Mesodermal cell (in vitro differentiated cells): ENCODE data around the gene SND1.
"Not testable (repeated sequence)": the region's sequence is repeated elsewhere in the genome, so short reads cannot be mapped to it uniquely, and the experiment has no call there.

Experiments used
- H3K27ac ChIP-seq: 2 replicates; pipeline ENCODE4 v1.7.0; 2013; ENCODE audit warnings: mild to moderate bottlenecking, low read depth, low read length, moderate library complexity; ENCODE audit not compliant: severe bottlenecking
- H3K36me3 ChIP-seq: 2 replicates; pipeline ENCODE4 v1.7.1; 2013; ENCODE audit warnings: mild to moderate bottlenecking, low read length, moderate library complexity; ENCODE audit not compliant: control insufficient read depth, insufficient read depth
- H3K4me1 ChIP-seq: one replicate; pipeline ENCODE4 v1.7.1; 2013; ENCODE audit warnings: mild to moderate bottlenecking, low read length; ENCODE audit not compliant: insufficient read depth, control insufficient read depth, poor library complexity, severe bottlenecking
- H3K4me3 ChIP-seq: 2 replicates; pipeline ENCODE4 v1.7.0; 2013; ENCODE audit warnings: low read length, control low read depth, mild to moderate bottlenecking; ENCODE audit not compliant: insufficient read depth, poor library complexity, severe bottlenecking; ENCODE audit errors: extremely low read depth
- H3K9me3 ChIP-seq: 2 replicates; pipeline ENCODE4 v1.7.1; 2013; ENCODE audit warnings: mild to moderate bottlenecking, low read length, moderate library complexity; ENCODE audit not compliant: control insufficient read depth
- WGBS, 2 experiments: methylation state at CpG; one replicate each; pipeline ENCODE4 v1.1.5; 2013; ENCODE audit warnings: missing lambda C conversion rate in 2 of 2; ENCODE audit not compliant: insufficient coverage in 2 of 2; 5-methylcytosine and 5-hydroxymethylcytosine counted together

SND1 gene

DNA sequence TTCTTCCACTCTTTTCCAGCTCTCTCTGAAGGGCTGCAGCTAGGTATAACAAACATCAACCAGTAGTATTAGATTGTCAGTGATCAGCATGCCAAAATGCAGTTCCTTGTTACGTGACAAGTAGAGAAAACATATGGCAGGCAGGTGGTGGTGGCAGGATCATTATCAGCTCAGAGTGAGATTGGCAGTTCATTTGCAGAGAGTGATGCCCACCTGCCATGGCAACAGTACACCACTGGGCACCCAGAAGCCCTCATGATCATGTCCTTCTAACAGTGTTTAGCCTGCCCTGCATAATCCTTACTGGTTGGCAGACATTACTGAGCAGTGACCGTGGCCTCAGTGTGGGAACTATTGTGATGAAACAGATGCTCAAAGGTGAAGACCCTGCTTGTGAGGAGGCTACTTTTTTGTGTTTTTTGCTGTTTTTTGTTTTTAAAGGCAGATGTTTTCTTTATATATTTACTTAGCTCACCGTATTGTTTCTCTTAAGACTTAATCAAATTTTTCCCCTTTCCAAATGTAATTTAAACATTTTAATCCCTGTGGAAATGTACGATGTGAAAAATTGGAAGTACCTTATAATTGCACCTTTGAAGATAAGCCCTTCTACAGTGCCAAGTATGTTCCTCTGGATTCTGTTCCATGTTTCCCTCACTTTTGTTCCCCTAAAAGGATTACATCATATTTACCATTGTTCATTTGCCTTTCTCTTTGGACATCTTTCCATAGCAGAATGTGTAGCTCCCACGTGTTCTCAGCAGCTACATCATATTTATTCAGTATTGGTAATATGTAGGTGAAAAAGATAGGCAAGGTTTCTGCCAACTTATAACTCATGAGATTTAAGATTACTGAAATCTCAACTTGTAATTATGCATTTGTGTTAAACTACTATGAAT is 179.6 kb downstream of the SND1 start:
- H3K9me3 ChIP-seq = peaks cover 5% of the 10 kb centered on the region
- H3K4me3 ChIP-seq = no peak overlapping the region
- WGBS, 2 experiments = 100% methylated on average over 1 to 2 of the region's 5 CpGs
- no peaks in the 10 kb centered on the region for H3K4me1 ChIP-seq
- no peak overlapping the region for H3K27ac ChIP-seq
- H3K36me3 ChIP-seq = peaks cover 8% of the 10 kb centered on the region

DNA sequence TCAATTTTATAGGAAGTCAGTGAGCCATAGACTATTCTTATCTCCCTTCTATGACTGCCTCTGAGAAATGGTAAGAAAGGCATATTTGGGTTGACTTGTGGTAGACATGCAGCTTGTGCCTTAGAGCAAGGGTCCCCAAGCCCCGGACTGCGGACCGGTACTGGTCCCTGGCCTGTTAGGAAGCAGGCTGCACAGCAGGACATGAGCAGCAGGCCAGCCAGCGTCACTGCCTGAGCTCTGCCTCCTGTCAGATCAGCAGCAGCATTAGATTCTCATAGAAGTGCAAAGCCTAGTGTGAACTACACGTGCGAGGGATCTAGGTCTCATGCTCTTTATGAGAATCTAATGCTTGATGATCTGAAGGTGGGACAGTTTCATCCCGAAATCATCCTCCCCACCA is 180.6 kb downstream of the SND1 start:
- WGBS, 2 experiments = 83 to 86% methylated on average over 5 of the region's 7 CpGs
- Histone ChIP-seq H3K4me3 (no peak overlapping the region), H3K36me3 (peaks cover 15% of the 10 kb centered on the region), H3K4me1 (no peaks in the 10 kb centered on the region), H3K9me3 (peaks cover 8% of the 10 kb centered on the region), H3K27ac (no peak overlapping the region)

- Histone ChIP-seq H3K27ac (no peak overlapping the region), H3K36me3 (peaks cover 22% of the 10 kb centered on the region), H3K4me1 (no peaks in the 10 kb centered on the region), H3K4me3 (no peak overlapping the region), H3K9me3 (peaks cover 14% of the 10 kb centered on the region)
- no CpG with 5 or more reads among the region's 1 CpG for WGBS, 2 experiments
Measured at GRCh38 chr7:127833641-127834040, 181.6 kb downstream of the SND1 start.

DNA sequence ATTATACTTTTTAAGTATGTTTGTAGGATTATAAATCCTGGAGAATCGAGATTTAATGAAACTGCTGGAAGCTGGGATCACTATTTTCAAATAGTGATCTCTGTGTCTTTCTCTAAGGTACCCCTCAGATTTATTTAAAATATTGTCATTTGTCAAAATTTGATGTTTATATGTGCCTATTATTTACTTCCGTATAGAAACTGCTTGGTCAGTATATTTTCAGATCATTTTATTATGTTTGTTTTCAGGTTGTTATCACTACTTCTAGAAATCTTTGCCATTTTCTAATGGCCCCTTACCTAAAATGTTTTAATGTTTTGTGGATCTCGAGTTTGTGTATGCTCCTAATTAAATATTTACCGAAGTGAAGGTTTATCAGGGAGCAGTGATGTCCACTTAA is 183.7 kb downstream of the SND1 start:
- H3K4me3 ChIP-seq = no peak overlapping the region
- no peaks in the 10 kb centered on the region for H3K4me1 ChIP-seq
- no peak overlapping the region for H3K27ac ChIP-seq
- no CpG with 5 or more reads among the region's 4 CpGs for WGBS, 2 experiments
- H3K9me3 ChIP-seq = peaks cover 14% of the 10 kb centered on the region
- peaks cover 22% of the 10 kb centered on the region for H3K36me3 ChIP-seq

DNA sequence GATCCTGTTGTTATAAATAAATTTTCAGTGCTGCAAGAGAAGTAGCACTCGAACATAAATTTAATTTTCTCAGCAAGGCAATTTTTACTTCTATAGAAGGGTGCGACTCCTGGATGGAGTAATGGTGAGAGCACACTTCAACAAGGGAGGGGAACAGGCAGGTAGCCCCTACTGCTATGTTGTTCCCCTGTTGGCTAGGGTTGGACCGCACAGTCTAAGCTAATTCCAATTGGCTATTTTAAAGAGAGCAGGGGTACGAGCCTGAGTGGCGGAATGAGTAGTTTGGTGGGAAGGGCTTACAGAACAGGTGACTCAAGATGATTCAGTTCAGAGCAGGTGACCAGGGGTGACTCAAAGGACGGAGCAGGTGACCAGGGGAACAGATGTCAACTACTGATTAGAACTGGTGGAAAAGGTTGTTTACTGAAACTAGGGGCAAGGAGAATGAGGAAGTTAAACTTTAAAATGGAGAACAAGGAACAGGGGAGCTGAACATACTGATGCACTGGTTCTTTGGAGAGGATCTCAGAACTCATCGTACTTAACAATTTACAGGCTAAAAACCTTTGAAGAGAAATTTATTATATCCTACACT is 185.9 kb downstream of the SND1 start:
- H3K36me3 ChIP-seq = peaks cover 22% of the 10 kb centered on the region
- H3K4me1 ChIP-seq, H3K4me3 ChIP-seq, H3K27ac ChIP-seq: not testable (repeated sequence)
- 95 to 100% methylated on average over 4 to 5 of the region's 7 CpGs for WGBS, 2 experiments
- peaks cover 14% of the 10 kb centered on the region for H3K9me3 ChIP-seq

GRCh38 chr7:127838816-127839415 is 186.9 kb downstream of the SND1 start:
- Histone ChIP-seq H3K4me3 (no peak overlapping the region), H3K4me1 (no peaks in the 10 kb centered on the region), H3K27ac (no peak overlapping the region), H3K36me3 (peaks cover 28% of the 10 kb centered on the region), H3K9me3 (peaks cover 14% of the 10 kb centered on the region)
- WGBS, 2 experiments = 97 to 98% methylated on average over 6 to 9 of the region's 10 CpGs

- H3K36me3 ChIP-seq = peaks cover 32% of the 10 kb centered on the region
- no peaks in the 10 kb centered on the region for H3K4me1 ChIP-seq
- H3K4me3 ChIP-seq = no peak overlapping the region
- peaks cover 14% of the 10 kb centered on the region for H3K9me3 ChIP-seq
- H3K27ac ChIP-seq = no peak overlapping the region
- WGBS, 2 experiments = 86 to 91% methylated on average over 3 of the region's 6 CpGs
Measured at GRCh38 chr7:127840226-127840951, 188.4 kb downstream of the SND1 start.

- Histone ChIP-seq H3K4me3 (no peak overlapping the region), H3K36me3 (peaks cover 32% of the 10 kb centered on the region), H3K4me1 (no peaks in the 10 kb centered on the region), H3K9me3 (no peaks in the 10 kb centered on the region), H3K27ac (no peak overlapping the region)
- 100% methylated on average over 1 of the region's 2 CpGs; no CpG with 5 or more reads in 1 of the 2 experiments for WGBS, 2 experiments
Measured at GRCh38 chr7:127844165-127844564, 192.2 kb downstream of the SND1 start.

- H3K4me1 ChIP-seq = no peaks in the 10 kb centered on the region
- 83% methylated on average over 1 of the region's 2 CpGs; no CpG with 5 or more reads in 1 of the 2 experiments for WGBS, 2 experiments
- no peak overlapping the region for H3K27ac ChIP-seq
- H3K4me3 ChIP-seq = no peak overlapping the region
- no peaks in the 10 kb centered on the region for H3K9me3 ChIP-seq
- H3K36me3 ChIP-seq = peaks cover 39% of the 10 kb centered on the region
Measured at GRCh38 chr7:127844707-127845331, 192.8 kb downstream of the SND1 start.

- H3K36me3 ChIP-seq = peaks cover 42% of the 10 kb centered on the region
- no peak overlapping the region for H3K4me3 ChIP-seq
- H3K9me3 ChIP-seq = no peaks in the 10 kb centered on the region
- WGBS, 2 experiments = no CpG with 5 or more reads among the region's 1 CpG
- H3K27ac ChIP-seq = no peak overlapping the region
- no peaks in the 10 kb centered on the region for H3K4me1 ChIP-seq
Measured at GRCh38 chr7:127845522-127846214, 193.7 kb downstream of the SND1 start.
